Left lung (tissue), 10 donors: ENCODE data around the gene EXOC4. TPM values are rescaled to one million over a fixed set of nuclear protein-coding genes. Genes with fewer than 3 reads are reported as not detected.

Experiments
- ATAC-seq: fragments of 200-7000 bp; cut with Tn5 transposase; one replicate; pipeline ENCODE4 v1.9.1; 2020; ENCODE audit warnings: moderate library complexity
- DNase-seq, 4 donors: peaks; one replicate each; pipeline ENCODE4 v3.0.0-alpha.2; 2013 to 2020
- H3K27ac ChIP-seq, 2 donors: fragments of 200-600 bp; sonication (generic) in 1 of 2; one replicate each; pipeline versions ENCODE4 v1.5.0 to v1.8.0; 2020 to 2021
- H3K27me3 ChIP-seq, 2 donors: fragments of 200-600 bp; sonication (generic) in 1 of 2; one replicate each; pipeline versions ENCODE4 v1.5.0 to v1.8.0; 2020 to 2021
- H3K36me3 ChIP-seq, 2 donors: fragments of 200-600 bp; sonication (generic) in 1 of 2; one replicate each; pipeline versions ENCODE4 v1.5.0 to v1.8.0; 2020 to 2021
- H3K4me1 ChIP-seq, 2 donors: fragments of 200-600 bp; one replicate each; pipeline ENCODE4 v1.8.0; 2021
- H3K4me3 ChIP-seq, 2 donors: fragments of 200-600 bp; sonication (generic) in 1 of 2; one replicate each; pipeline versions ENCODE4 v1.5.0 to v1.8.0; 2020 to 2021; ENCODE audit warnings: mild to moderate bottlenecking in 1 of 2
- H3K9me3 ChIP-seq, 2 donors: fragments of 200-600 bp; sonication (generic) in 1 of 2; one replicate each; pipeline versions ENCODE4 v1.5.0 to v1.8.0; 2020 to 2021
- intact Hi-C, 2 donors: fragments of 100-400 bp; cut with DNase I; formaldehyde crosslinking; loops; one replicate each; pipeline versions ENCODE4 v1.11.2 to v1.14.2; 2022
- polyA plus RNA-seq, 6 donors: library from polyadenylated mRNA; unstranded; fragments of 120-200 nt; gene quantifications; one replicate each; pipeline ENCODE4 v1.2.1, GENCODE V29; 2013; ENCODE audit not compliant: insufficient read length in 6 of 6
- total RNA-seq, 2 donors: library from RNA; stranded (reverse); fragmentation: NEBNext Ultra II Directional; extraction: Animal tissue kit (Norgen Biotek cat#: 25700); gene quantifications; one replicate each; pipeline ENCODE4 v1.2.1, GENCODE V29; 2021
- TF ChIP-seq, protein P1 (sequence below), 2 donors: fragments of 200-600 bp; sonication (generic) in 1 of 2; IDR thresholded peaks; one replicate each; pipeline versions ENCODE4 v1.5.0 to v1.8.0; 2021; ENCODE audit warnings: antibody characterized with exemption in 2 of 2
- donor health status: DM: no; HTN: yes; CAD: no.
- donor health status: DM: no; HTN: no; CAD: no.

Gene EXOC4
- total and polyA plus RNA-seq, 8 donors: 52.5 to 79.4 (median 65.9) TPM

DNA sequence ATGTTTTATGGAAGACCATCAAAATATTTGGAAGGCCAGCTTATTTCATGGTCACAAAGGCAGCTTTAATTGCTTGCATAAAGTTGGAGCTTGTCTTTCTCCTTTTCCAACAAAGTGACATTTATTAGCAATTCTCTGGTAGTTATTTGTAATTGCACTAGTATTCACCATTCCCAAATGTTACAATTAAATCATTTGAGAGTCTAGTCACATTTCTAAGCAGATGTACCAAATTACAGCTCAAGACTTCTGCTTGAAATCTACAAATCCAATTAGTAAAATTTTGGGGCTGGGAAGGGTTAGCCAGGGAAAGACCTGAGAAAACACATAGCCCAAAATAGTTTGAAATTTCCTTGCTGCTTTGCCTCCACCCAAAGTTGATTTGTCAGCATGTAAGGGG is 498.2 kb downstream of the EXOC4 start:
- TF ChIP-seq, protein P1, sequence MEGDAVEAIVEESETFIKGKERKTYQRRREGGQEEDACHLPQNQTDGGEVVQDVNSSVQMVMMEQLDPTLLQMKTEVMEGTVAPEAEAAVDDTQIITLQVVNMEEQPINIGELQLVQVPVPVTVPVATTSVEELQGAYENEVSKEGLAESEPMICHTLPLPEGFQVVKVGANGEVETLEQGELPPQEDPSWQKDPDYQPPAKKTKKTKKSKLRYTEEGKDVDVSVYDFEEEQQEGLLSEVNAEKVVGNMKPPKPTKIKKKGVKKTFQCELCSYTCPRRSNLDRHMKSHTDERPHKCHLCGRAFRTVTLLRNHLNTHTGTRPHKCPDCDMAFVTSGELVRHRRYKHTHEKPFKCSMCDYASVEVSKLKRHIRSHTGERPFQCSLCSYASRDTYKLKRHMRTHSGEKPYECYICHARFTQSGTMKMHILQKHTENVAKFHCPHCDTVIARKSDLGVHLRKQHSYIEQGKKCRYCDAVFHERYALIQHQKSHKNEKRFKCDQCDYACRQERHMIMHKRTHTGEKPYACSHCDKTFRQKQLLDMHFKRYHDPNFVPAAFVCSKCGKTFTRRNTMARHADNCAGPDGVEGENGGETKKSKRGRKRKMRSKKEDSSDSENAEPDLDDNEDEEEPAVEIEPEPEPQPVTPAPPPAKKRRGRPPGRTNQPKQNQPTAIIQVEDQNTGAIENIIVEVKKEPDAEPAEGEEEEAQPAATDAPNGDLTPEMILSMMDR (IDR thresholded peaks at IDR 0.05): no peak
- Histone ChIP-seq H3K27me3 (no peaks in the 10 kb centered on the region), H3K27ac (no peak overlapping the region), H3K4me3 (no peak overlapping the region), H3K4me1 (no peaks in the 10 kb centered on the region), H3K9me3 (no peaks in the 10 kb centered on the region), H3K36me3 (no peaks in the 10 kb centered on the region)
- DNase-seq (no peak), ATAC-seq (no peak)
- intact Hi-C loops: no loop called here

DNA sequence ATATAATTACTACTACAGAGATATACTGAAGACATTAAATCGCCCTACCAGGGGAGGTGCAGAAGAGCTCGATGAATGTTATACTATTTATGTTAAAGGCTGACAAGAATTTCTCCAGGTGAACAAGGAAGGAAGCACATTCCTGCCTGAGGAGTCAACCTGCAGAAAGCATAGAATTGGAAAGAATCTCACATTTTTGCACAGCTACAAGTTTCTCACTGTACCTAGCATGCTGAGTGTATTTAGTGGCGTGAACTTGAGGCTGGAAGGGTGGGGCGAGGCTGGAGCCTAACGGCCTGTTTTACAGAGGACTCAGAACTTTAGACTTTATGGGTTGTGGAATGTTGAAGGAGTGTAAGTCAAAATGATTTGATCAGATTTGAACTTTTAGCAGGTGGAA is 500.6 kb downstream of the EXOC4 start:
- H3K27me3 ChIP-seq: no peaks in the 10 kb centered on the region
- H3K4me1 ChIP-seq: no peaks in the 10 kb centered on the region
- no peak overlapping the region for H3K27ac ChIP-seq
- no peaks in the 10 kb centered on the region for H3K9me3 ChIP-seq
- DNase-seq (no peak), ATAC-seq (no peak)
- no peak overlapping the region for H3K4me3 ChIP-seq
- intact Hi-C loops: no loop called here
- TF ChIP-seq, protein P1 (IDR thresholded peaks at IDR 0.05): no peak
- no peaks in the 10 kb centered on the region for H3K36me3 ChIP-seq

DNA sequence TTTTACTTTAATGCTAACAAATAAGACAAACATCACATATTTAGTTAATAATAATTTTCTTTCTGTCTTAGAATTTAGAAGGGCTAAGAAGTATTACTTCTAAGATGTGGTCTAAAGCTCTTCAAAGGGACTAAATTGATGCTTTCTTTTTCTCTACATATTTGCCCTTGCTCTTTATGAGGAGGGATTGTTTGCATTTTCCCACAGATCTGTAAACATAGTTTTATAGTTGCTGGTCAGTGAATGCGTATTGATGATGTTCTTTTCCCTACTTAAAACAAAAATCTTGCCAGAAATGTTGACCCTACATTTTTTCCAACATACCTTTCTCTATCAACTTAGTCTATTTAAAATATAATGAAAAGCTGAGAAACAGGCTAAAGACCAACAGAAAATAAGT is 501.8 kb downstream of the EXOC4 start:
- Histone ChIP-seq H3K4me1 (no peaks in the 10 kb centered on the region), H3K36me3 (no peaks in the 10 kb centered on the region), H3K9me3 (no peaks in the 10 kb centered on the region), H3K27ac (no peak overlapping the region), H3K4me3 (no peak overlapping the region), H3K27me3 (no peaks in the 10 kb centered on the region)
- DNase-seq (no peak), ATAC-seq (no peak)
- TF ChIP-seq, protein P1 (IDR thresholded peaks at IDR 0.05): no peak
- intact Hi-C loops: no loop called here

DNA sequence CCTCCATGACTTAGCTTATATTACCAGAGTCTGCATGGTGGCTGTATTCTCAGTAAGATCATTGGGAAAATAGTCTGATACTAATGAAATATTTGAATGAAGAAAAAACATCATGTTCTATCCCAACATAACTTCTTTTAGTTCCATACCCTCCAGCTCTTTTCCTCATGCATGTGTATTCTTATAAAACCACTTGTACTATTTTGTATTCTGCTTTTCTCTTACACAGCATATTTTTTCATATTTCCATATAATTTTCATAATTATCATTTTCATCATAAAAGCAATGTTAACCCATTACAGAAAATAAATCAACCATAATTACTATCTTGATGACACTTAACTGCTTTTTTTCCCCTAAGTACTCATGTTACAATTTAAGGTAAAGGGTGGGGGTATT is 503.0 kb downstream of the EXOC4 start:
- DNase-seq (no peak), ATAC-seq (no peak)
- no peak overlapping the region for H3K27ac ChIP-seq
- H3K9me3 ChIP-seq: no peaks in the 10 kb centered on the region
- no peaks in the 10 kb centered on the region for H3K4me1 ChIP-seq
- H3K27me3 ChIP-seq: no peaks in the 10 kb centered on the region
- TF ChIP-seq, protein P1 (IDR thresholded peaks at IDR 0.05): no peak
- H3K36me3 ChIP-seq: no peaks in the 10 kb centered on the region
- H3K4me3 ChIP-seq: no peak overlapping the region
- intact Hi-C loops: no loop called here

DNA sequence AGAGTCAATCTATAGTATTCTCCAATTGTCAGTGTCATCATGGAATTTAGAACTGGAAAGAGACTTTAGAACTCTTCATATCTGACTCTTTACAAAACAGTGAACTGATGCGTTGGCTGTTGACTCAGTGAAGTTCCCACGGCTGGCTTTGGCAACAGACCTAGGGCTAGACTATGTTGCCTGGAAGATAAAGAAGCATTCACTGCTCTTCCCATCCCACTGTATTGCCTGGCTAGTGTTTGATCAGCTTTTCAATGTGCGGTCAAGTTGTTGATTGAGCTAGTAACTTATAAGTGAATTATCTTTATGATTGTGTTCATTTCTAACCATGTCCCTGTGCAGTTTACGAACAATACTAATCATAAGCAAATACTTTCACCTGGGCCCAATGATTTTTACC is 508.6 kb downstream of the EXOC4 start:
- intact Hi-C loops: no loop called here
- TF ChIP-seq, protein P1 (IDR thresholded peaks at IDR 0.05): no peak
- Histone ChIP-seq H3K27me3 (no peaks in the 10 kb centered on the region), H3K36me3 (no peaks in the 10 kb centered on the region), H3K9me3 (no peaks in the 10 kb centered on the region), H3K4me3 (no peak overlapping the region), H3K4me1 (no peaks in the 10 kb centered on the region), H3K27ac (no peak overlapping the region)
- DNase-seq (no peak), ATAC-seq (no peak)
